Spleen (tissue), 11 donors: ENCODE data around the gene ERCC4. TPM values are rescaled to one million over a fixed set of nuclear protein-coding genes. Genes with fewer than 3 reads are reported as not detected.

Experiments
- DNase-seq: peaks from one replicate; pipeline ENCODE4 v3.0.0-alpha.2; 2020
- H3K27ac ChIP-seq, 8 donors: fragments of 200-600 bp; sonication (generic) in 7 of 8; 1 replicate in 4 of 8; 2 replicates in 4 of 8; pipeline versions ENCODE4 v1.5.0 to v1.8.0; 2016 to 2021; ENCODE audit warnings: inconsistent platforms in 4 of 8, mild to moderate bottlenecking in 4 of 8, moderate library complexity in 1 of 8
- H3K27me3 ChIP-seq, 7 donors: fragments of 200-600 bp; sonication (generic) in 6 of 7; replicated peaks in 1 of 7; 1 replicate in 4 of 7; 2 replicates in 3 of 7; pipeline versions ENCODE4 v1.5.0 to v1.8.0; 2016 to 2021; ENCODE audit warnings: inconsistent platforms in 3 of 7, mild to moderate bottlenecking in 1 of 7
- H3K36me3 ChIP-seq, 6 donors: fragments of 200-600 bp; sonication (generic) in 5 of 6; 1 replicate in 4 of 6; 2 replicates in 2 of 6; pipeline versions ENCODE4 v1.5.0 to v1.8.0; 2016 to 2021; ENCODE audit warnings: inconsistent platforms in 2 of 6
- H3K4me1 ChIP-seq, 6 donors: fragments of 200-600 bp; sonication (generic) in 5 of 6; 1 replicate in 3 of 6; 2 replicates in 3 of 6; pipeline versions ENCODE4 v1.5.0 to v1.8.0; 2016 to 2021; ENCODE audit warnings: inconsistent platforms in 3 of 6
- H3K4me3 ChIP-seq, 8 donors: fragments of 200-600 bp; sonication (generic) in 7 of 8; 1 replicate in 4 of 8; 2 replicates in 4 of 8; pipeline versions ENCODE4 v1.5.0 to v1.8.0; 2016 to 2021; ENCODE audit warnings: inconsistent platforms in 4 of 8, mild to moderate bottlenecking in 4 of 8, moderate library complexity in 2 of 8
- H3K9me3 ChIP-seq, 8 donors: fragments of 200-600 bp; sonication (generic) in 7 of 8; 1 replicate in 4 of 8; 2 replicates in 4 of 8; pipeline versions ENCODE4 v1.5.0 to v1.8.0; 2016 to 2021; ENCODE audit warnings: inconsistent platforms in 4 of 8
- POLR2A ChIP-seq, 3 donors: fragments of 450-650 bp; IDR thresholded peaks; one replicate each; pipeline ENCODE4 v1.5.1; 2017; ENCODE audit warnings: antibody characterized with exemption in 3 of 3, mild to moderate bottlenecking in 1 of 3
- POLR2AphosphoS5 ChIP-seq, 3 donors: sonication (generic); formaldehyde crosslinking; IDR thresholded peaks; one replicate each; pipeline ENCODE4 v1.5.1; 2017; ENCODE audit warnings: antibody characterized with exemption in 3 of 3
- WGBS, 5 donors: extraction: QIAGEN DNeasy Blood & Tissue Kit in 3 of 5; methylation state at CpG; one replicate each; pipeline versions ENCODE4 v1.1.5 to v1.1.7; 2013 to 2018; 5-methylcytosine and 5-hydroxymethylcytosine counted together
- intact Hi-C: fragments of 100-400 bp; cut with DNase I; formaldehyde crosslinking; loops from one replicate; pipeline ENCODE4 v1.15.0; 2023; ENCODE audit warnings: low total_unique reads
- polyA plus RNA-seq, 3 donors: library from polyadenylated mRNA; stranded (reverse); fragments of 200-250 nt; gene quantifications; one replicate each; pipeline ENCODE4 v1.2.1, GENCODE V29; 2013
- total RNA-seq, 7 donors: library from RNA; depleted of rRNA in 3 of 7; stranded (reverse); fragments of >200 nt in 3 of 7; fragmentation: NEBNext Ultra II Directional in 4 of 7; extraction: Animal tissue kit (Norgen Biotek cat#: 25700) in 4 of 7; gene quantifications; one replicate each; pipeline versions ENCODE4 v1.1.0 to v1.2.1, GENCODE V29; 2016 to 2021
- TF ChIP-seq, protein P1 (sequence below), 11 experiments: fragments of 200-600 bp in 7 of 11; fragments of 450-650 bp in 4 of 11; sonication (generic) in 4 of 11; IDR thresholded peaks in 8 of 11; conservative IDR thresholded peaks in 3 of 11; 1 replicate in 7 of 11; 2 replicates in 4 of 11; pipeline versions ENCODE4 v1.4.0 to v1.8.0; 2016 to 2021; ENCODE audit warnings: antibody characterized with exemption in 11 of 11, inconsistent platforms in 4 of 11, mild to moderate bottlenecking in 1 of 11
- donor health status: healthy with polysubstance abuse.
- donor health status: DM: no; HTN: no; CAD: no; lungs with moderate emphysema.
- donor health status: DM: no; HTN: no; CAD: no.
- donor health status: Bipolar disorder and iron deficiency.
- donor health status: healthy.
- donor health status: DM: no; HTN: no; CAD: no.
- donor health status: DM: yes; HTN: yes; CAD: no.

Gene ERCC4
- total and polyA plus RNA-seq, 10 donors, result 1.1 to 15.2 (median 9.1) TPM

DNA sequence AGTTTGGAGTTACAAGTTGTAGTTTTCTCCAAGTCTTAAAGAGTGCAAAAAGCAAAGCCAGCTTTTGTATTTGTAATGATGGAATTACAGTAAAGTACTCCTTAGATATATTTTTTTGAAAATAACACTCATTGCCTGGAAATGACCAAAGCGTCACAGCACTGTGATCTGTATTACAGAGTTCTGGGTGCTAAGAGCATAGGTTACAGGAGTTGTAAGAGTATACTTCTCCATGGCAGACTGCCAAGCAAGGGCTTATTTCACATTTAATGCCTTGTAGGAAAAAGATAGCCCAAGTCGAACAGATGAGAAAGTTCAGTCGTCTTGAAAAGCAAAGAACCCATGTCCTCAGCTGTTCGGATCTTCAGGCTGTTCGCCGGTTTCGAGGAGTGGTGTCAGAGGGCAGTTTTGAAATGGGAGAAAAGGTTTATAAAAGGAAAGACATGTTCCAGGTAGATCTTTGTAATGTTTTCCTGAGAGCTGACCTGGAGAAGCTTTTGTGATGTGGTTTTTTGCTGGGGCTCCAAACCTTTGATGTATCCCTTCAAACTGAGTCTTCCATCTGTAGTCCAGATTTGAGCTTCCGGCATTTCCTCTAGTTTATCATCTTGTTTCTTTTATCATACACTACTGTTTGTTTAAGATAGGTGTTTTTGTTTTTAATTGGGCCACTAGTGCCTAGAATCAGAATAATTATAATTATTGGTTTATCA, 41.3 kb downstream of the ERCC4 start:
- Histone ChIP-seq H3K9me3 (no peaks in the 10 kb centered on the region), H3K4me3 (no peak overlapping the region), H3K27ac (no peak overlapping the region), H3K36me3 (no peaks in the 10 kb centered on the region), H3K4me1 (peaks cover 0 to 32% (median 17%) of the 10 kb centered on the region in 6 donors), H3K27me3 (no peaks in the 10 kb centered on the region)
- DNase-seq, result no peak
- 76 to 90% (median 83%) methylated on average over 8 of the region's 8 CpGs for WGBS, 5 donors
- TF ChIP-seq, protein P1, sequence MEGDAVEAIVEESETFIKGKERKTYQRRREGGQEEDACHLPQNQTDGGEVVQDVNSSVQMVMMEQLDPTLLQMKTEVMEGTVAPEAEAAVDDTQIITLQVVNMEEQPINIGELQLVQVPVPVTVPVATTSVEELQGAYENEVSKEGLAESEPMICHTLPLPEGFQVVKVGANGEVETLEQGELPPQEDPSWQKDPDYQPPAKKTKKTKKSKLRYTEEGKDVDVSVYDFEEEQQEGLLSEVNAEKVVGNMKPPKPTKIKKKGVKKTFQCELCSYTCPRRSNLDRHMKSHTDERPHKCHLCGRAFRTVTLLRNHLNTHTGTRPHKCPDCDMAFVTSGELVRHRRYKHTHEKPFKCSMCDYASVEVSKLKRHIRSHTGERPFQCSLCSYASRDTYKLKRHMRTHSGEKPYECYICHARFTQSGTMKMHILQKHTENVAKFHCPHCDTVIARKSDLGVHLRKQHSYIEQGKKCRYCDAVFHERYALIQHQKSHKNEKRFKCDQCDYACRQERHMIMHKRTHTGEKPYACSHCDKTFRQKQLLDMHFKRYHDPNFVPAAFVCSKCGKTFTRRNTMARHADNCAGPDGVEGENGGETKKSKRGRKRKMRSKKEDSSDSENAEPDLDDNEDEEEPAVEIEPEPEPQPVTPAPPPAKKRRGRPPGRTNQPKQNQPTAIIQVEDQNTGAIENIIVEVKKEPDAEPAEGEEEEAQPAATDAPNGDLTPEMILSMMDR (IDR thresholded peaks at IDR 0.05 in 8 of 11, conservative IDR thresholded peaks at IDR 0.05 in 3 of 11), result no peak
- no peak for TF ChIP-seq POLR2AphosphoS5 (IDR thresholded peaks at IDR 0.05)
- TF ChIP-seq POLR2A (IDR thresholded peaks at IDR 0.05), result no peak
- intact Hi-C loops, result no loop called here

DNA sequence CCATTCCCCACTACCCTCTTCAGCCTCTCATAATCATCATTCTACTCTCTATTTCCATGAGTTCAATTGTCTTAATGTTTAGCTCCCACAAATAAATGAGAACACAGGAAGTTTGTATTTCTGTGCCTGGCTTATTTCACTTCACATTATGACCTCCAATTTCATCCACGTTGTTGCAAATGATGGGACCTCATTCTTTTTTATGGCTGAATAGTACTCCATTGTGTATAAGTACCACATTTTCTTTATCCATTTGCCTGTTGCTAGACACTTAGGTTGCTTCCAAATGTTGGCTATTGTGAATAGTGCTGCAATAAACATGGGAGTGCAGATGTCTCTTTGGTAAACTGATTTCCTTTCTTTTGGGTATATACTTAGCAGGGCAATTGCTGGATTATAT, 42.3 kb downstream of the ERCC4 start:
- DNase-seq, result no peak
- Histone ChIP-seq H3K27me3 (no peaks in the 10 kb centered on the region), H3K9me3 (no peaks in the 10 kb centered on the region), H3K4me3 (no peak overlapping the region), H3K36me3 (no peaks in the 10 kb centered on the region), H3K27ac (no peak overlapping the region), H3K4me1 (peaks cover 0 to 22% (median 9%) of the 10 kb centered on the region in 6 donors)
- intact Hi-C loops, result no loop called here
- TF ChIP-seq POLR2A (IDR thresholded peaks at IDR 0.05) (no peak), POLR2AphosphoS5 (IDR thresholded peaks at IDR 0.05) (no peak)
- TF ChIP-seq, protein P1 (IDR thresholded peaks at IDR 0.05 in 8 of 11, conservative IDR thresholded peaks at IDR 0.05 in 3 of 11), result no peak
- WGBS, 5 donors, result 80 to 93% (median 88%) methylated on average over 1 of the region's 1 CpG

DNA sequence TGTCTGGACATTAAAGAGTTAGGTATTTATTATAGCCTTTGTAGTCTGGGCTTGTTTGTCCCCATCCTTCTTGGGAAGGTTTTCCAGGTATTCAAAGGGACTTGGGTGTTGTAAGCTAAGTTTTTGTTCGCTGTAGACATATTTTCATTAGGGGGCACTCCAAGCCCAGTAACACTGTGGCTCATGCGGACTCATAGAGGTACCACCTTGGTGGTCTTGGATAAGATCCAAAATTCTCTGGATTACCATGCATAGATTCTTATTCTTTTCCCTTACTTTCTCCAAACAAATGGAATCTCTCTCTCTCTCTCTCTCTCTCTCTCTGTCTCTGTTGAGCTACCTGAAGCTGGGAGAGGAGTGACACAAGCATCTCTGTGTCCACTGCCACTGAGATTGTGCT, 48.9 kb downstream of the ERCC4 start:
- DNase-seq, result no peak
- Histone ChIP-seq H3K27me3 (no peaks in the 10 kb centered on the region), H3K27ac (no peak overlapping the region), H3K4me3 (no peak overlapping the region), H3K9me3 (peaks cover 0 to 20% (median 8%) of the 10 kb centered on the region in 8 donors), H3K4me1 (no peaks in the 10 kb centered on the region), H3K36me3 (no peaks in the 10 kb centered on the region)
- intact Hi-C loops, result no loop called here
- TF ChIP-seq POLR2A (IDR thresholded peaks at IDR 0.05) (no peak), POLR2AphosphoS5 (IDR thresholded peaks at IDR 0.05) (no peak)
- TF ChIP-seq, protein P1 (IDR thresholded peaks at IDR 0.05 in 8 of 11, conservative IDR thresholded peaks at IDR 0.05 in 3 of 11), result no peak
- WGBS, 5 donors, result 71 to 88% (median 83%) methylated on average over 2 of the region's 2 CpGs

DNA sequence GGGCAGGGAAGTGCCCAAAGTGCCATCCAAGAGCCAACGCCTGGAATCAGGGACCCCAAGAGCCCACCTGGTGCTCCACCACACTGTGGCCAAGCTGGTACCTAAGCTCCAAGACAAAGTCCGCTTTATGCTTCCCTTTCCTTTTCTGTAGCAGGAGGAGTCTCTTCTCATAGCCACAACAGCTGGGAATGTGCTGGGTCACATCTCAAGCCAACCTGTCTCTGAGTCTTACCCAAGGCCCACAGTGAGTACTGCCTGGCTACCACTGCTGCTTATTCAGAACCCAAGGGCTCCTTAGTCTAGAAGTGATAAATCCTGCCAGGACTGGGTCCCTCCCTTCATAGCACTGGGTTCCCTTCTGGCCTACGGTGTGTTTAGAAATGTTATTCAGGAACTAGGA, 49.8 kb downstream of the ERCC4 start:
- Histone ChIP-seq H3K4me1 (no peaks in the 10 kb centered on the region), H3K9me3 (peaks cover 0 to 20% (median 8%) of the 10 kb centered on the region in 8 donors), H3K27me3 (no peaks in the 10 kb centered on the region), H3K4me3 (no peak overlapping the region), H3K36me3 (no peaks in the 10 kb centered on the region), H3K27ac (no peak overlapping the region)
- DNase-seq, result no peak
- TF ChIP-seq POLR2A (IDR thresholded peaks at IDR 0.05) (no peak), POLR2AphosphoS5 (IDR thresholded peaks at IDR 0.05) (no peak)
- TF ChIP-seq, protein P1 (IDR thresholded peaks at IDR 0.05 in 8 of 11, conservative IDR thresholded peaks at IDR 0.05 in 3 of 11), result no peak
- intact Hi-C loops, result no loop called here
- 89 to 96% (median 92%) methylated on average over 3 of the region's 3 CpGs for WGBS, 5 donors
